ENCODE measurements around the gene SORCS3.
"Not testable (repeated sequence)": the region's sequence is repeated elsewhere in the genome, so short reads cannot be mapped to it uniquely, and the experiment has no call there.

DNA sequence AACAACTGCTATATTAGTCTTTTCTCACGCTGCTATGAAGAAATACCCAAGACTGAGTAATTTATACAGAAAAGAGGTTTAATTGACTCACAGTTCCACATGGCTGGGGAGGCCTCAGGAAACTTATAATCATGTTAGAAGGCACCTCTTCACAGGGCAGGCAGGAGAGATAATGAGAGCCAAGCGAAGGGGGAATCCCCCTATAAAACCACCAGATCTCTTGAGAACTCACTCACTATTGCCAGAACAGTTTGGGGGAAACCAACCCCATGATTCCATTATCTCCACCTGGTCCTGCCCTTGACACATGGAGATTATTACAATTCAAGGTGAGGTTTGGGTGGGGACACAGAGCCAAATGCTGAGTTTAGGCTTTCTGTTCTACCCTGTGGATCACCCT, 89.5 kb downstream of the SORCS3 start:
- TF ChIP-seq, protein P1, sequence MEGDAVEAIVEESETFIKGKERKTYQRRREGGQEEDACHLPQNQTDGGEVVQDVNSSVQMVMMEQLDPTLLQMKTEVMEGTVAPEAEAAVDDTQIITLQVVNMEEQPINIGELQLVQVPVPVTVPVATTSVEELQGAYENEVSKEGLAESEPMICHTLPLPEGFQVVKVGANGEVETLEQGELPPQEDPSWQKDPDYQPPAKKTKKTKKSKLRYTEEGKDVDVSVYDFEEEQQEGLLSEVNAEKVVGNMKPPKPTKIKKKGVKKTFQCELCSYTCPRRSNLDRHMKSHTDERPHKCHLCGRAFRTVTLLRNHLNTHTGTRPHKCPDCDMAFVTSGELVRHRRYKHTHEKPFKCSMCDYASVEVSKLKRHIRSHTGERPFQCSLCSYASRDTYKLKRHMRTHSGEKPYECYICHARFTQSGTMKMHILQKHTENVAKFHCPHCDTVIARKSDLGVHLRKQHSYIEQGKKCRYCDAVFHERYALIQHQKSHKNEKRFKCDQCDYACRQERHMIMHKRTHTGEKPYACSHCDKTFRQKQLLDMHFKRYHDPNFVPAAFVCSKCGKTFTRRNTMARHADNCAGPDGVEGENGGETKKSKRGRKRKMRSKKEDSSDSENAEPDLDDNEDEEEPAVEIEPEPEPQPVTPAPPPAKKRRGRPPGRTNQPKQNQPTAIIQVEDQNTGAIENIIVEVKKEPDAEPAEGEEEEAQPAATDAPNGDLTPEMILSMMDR (IDR thresholded peaks at IDR 0.05): not testable (repeated sequence)
- TF ChIP-seq POLR2A (IDR thresholded peaks at IDR 0.05): not testable (repeated sequence)

Measured in esophagus squamous epithelium (tissue), 4 donors.